SK-N-SH (cell line): ENCODE data around the gene POU2AF2.

Experiments used
- EZH2phosphoT487 ChIP-seq: fragments of 200-600 bp; sonication (generic); IDR thresholded peaks from 2 replicates; pipeline ENCODE4 v1.6.1; 2017; ENCODE audit warnings: low read depth, mixed run types, mild to moderate bottlenecking, antibody characterized with exemption, moderate library complexity, borderline replicate concordance
- FOXJ3 ChIP-seq: sonication (generic); formaldehyde crosslinking; IDR thresholded peaks from 2 replicates; pipeline ENCODE4 v1.5.1; 2020; ENCODE audit warnings: mild to moderate bottlenecking, missing genetic modification reagents
- JUND ChIP-seq: IDR thresholded peaks from 2 replicates; pipeline ENCODE4 v1.4.0; 2012
- RXRA ChIP-seq: IDR thresholded peaks from 2 replicates; pipeline ENCODE4 v1.4.0; 2012; ENCODE audit warnings: low read depth, mild to moderate bottlenecking, borderline replicate concordance
- TAF1 ChIP-seq: IDR thresholded peaks from 2 replicates; pipeline ENCODE4 v1.6.1; 2012; ENCODE audit warnings: low read depth, mild to moderate bottlenecking, low read length, moderate library complexity, borderline replicate concordance
- TF ChIP-seq, protein P1 (sequence below): IDR thresholded peaks from 2 replicates; pipeline ENCODE4 v1.6.1; 2012; ENCODE audit warnings: mild to moderate bottlenecking, low read depth, low read length, moderate library complexity
- TF ChIP-seq, protein P2 (sequence below): fragments of 200-600 bp; sonication (generic); IDR thresholded peaks from 2 replicates; pipeline ENCODE4 v1.6.1; 2017; ENCODE audit warnings: antibody characterized with exemption, mild to moderate bottlenecking, moderate library complexity

DNA sequence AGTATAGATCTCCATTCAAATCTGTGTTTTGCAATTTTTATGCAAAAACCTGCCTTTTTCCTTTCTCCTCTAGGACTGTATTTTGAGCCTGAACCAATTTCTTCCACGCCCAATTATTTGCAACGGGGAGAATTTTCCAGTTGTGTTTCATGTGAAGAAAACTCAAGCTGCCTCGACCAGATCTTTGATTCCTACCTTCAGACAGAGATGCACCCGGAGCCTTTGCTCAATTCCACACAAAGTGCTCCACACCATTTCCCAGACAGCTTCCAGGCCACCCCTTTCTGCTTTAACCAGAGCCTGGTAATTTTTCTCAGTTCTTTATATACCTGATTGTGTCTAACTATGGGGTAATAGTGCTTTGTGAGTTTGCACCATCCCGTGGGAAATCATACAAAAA is 60.8 kb downstream of the POU2AF2 start:
- no peak for TF ChIP-seq FOXJ3 (CRISPR knock-in tag)
- TF ChIP-seq, protein P1, sequence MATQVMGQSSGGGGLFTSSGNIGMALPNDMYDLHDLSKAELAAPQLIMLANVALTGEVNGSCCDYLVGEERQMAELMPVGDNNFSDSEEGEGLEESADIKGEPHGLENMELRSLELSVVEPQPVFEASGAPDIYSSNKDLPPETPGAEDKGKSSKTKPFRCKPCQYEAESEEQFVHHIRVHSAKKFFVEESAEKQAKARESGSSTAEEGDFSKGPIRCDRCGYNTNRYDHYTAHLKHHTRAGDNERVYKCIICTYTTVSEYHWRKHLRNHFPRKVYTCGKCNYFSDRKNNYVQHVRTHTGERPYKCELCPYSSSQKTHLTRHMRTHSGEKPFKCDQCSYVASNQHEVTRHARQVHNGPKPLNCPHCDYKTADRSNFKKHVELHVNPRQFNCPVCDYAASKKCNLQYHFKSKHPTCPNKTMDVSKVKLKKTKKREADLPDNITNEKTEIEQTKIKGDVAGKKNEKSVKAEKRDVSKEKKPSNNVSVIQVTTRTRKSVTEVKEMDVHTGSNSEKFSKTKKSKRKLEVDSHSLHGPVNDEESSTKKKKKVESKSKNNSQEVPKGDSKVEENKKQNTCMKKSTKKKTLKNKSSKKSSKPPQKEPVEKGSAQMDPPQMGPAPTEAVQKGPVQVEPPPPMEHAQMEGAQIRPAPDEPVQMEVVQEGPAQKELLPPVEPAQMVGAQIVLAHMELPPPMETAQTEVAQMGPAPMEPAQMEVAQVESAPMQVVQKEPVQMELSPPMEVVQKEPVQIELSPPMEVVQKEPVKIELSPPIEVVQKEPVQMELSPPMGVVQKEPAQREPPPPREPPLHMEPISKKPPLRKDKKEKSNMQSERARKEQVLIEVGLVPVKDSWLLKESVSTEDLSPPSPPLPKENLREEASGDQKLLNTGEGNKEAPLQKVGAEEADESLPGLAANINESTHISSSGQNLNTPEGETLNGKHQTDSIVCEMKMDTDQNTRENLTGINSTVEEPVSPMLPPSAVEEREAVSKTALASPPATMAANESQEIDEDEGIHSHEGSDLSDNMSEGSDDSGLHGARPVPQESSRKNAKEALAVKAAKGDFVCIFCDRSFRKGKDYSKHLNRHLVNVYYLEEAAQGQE = no peak
- no peak for TF ChIP-seq TAF1
- TF ChIP-seq, protein P2, sequence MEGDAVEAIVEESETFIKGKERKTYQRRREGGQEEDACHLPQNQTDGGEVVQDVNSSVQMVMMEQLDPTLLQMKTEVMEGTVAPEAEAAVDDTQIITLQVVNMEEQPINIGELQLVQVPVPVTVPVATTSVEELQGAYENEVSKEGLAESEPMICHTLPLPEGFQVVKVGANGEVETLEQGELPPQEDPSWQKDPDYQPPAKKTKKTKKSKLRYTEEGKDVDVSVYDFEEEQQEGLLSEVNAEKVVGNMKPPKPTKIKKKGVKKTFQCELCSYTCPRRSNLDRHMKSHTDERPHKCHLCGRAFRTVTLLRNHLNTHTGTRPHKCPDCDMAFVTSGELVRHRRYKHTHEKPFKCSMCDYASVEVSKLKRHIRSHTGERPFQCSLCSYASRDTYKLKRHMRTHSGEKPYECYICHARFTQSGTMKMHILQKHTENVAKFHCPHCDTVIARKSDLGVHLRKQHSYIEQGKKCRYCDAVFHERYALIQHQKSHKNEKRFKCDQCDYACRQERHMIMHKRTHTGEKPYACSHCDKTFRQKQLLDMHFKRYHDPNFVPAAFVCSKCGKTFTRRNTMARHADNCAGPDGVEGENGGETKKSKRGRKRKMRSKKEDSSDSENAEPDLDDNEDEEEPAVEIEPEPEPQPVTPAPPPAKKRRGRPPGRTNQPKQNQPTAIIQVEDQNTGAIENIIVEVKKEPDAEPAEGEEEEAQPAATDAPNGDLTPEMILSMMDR = no peak
- no peak for TF ChIP-seq RXRA
- no peak for TF ChIP-seq JUND
- TF ChIP-seq EZH2phosphoT487 = no peak
